AG04449 (cell line): ENCODE data around the gene EXOC1.

Experiments
- CTCF ChIA-PET: fragments of 350-600 bp; formaldehyde crosslinking; extraction: SDS; loops from one replicate; lab custom pipeline; 2021; ENCODE audit warnings: antibody characterized with exemption; lab: Yijun Ruan, JAX
- POLR2A ChIA-PET: fragments of 400-600, 350-600 bp; formaldehyde crosslinking; extraction: SDS; loops from one replicate; lab custom pipeline; 2020; ENCODE audit warnings: antibody characterized with exemption, inconsistent platforms; lab: Yijun Ruan, JAX
- DNase-seq: peaks from one replicate; pipeline ENCODE4 v3.0.0-alpha.2; 2010; ENCODE audit warnings: low read depth, low spot score
- H3K4me3 ChIP-seq: 2 replicates; pipeline ENCODE4 v1.5.1; 2011; ENCODE audit warnings: low read depth, mild to moderate bottlenecking, control low read depth, low read length
- TF ChIP-seq, protein P1 (sequence below): IDR thresholded peaks from one replicate; pipeline ENCODE4 v1.5.1; 2011; ENCODE audit warnings: mild to moderate bottlenecking, moderate library complexity, low read length, control low read depth, inconsistent platforms; ENCODE audit not compliant: insufficient read depth; ENCODE audit errors: missing control alignments

EXOC1 gene

DNA sequence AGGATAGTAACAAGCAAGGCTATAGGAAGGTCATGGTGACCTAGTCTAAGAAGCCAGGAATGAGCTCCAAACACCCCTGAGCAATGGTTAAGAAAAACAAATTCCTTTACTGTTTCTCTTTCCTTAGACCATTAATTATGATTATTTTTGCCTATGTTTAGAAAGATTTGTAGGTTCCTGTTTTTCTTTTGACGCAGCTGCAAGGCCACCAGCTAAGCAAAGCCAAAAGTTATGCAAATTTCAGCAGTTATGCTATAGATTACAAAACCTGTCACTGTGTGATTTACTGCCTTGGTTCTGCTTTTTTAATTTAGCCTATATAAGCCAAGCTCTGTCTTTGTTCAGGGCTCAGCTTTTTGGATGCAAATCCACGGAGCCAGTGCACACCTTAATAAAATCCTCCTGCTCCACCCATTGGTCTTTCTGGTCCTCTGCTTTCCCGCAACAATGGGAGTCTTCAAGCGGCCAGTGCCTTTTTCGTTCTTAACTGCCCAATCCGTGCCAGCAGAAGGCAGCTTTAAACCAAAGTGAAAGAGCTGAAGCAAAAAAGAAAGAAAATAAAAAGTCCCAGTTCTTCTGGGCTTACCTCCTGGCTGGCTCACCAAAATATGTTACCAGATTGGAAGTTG, 93.9 kb downstream of the EXOC1 start:
- ChIA-PET POLR2A (interaction anchor here (2.2 kb wide), 2 partner anchors 10 to 15 kb away, joined by 5 to 9 read pairs; no protein-coding TSS in a partner anchor), CTCF (interaction anchor here (0.9 to 3.2 kb wide), 13 partner anchors 7 to 352 kb away, joined by 3 to 49 read pairs (median 10); no protein-coding TSS in a partner anchor)
- peak overlapping the region; percentile 48 for H3K4me3 ChIP-seq
- DNase-seq, result no peak
- TF ChIP-seq, protein P1, sequence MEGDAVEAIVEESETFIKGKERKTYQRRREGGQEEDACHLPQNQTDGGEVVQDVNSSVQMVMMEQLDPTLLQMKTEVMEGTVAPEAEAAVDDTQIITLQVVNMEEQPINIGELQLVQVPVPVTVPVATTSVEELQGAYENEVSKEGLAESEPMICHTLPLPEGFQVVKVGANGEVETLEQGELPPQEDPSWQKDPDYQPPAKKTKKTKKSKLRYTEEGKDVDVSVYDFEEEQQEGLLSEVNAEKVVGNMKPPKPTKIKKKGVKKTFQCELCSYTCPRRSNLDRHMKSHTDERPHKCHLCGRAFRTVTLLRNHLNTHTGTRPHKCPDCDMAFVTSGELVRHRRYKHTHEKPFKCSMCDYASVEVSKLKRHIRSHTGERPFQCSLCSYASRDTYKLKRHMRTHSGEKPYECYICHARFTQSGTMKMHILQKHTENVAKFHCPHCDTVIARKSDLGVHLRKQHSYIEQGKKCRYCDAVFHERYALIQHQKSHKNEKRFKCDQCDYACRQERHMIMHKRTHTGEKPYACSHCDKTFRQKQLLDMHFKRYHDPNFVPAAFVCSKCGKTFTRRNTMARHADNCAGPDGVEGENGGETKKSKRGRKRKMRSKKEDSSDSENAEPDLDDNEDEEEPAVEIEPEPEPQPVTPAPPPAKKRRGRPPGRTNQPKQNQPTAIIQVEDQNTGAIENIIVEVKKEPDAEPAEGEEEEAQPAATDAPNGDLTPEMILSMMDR, result no peak

DNA sequence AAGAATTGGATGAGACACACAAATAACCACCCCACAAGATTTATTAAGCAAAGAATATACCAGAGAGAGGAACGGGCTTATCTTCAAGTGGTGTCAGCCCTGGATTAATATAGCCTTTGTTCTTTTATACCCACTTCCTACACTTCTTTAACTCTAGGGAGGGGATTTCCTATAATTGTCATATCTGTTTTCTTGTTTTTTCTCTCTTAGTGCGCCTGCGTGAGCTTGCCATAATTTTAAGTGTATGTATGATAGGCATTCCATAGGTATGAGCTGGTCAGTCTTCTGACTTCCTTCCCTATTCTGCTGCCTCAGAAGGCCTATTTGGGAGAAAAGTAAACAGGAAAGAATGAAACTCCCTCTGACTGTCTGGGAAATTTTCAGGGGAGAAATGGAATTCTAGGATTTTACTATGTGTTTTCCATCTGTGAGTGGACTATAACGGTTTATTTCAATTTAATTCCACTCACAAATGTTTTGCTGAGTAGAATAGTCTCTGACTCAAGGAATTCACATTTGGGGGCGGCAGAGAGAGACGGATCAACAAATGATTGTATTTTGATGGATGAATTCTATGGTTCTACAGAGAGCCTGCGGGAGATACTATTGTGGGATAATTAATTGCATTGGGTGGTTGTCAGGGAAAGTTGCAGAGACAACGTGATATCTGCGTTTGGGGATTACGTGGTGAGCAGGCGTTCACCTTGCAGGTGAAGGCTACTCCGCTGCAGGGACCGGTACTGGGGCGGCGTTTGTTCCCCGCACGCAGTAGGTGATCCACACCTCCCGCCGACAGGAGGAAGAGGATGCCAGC, 94.7 kb downstream of the EXOC1 start:
- TF ChIP-seq, protein P1, result no peak
- ChIA-PET CTCF (interaction anchor here (0.9 to 3.2 kb wide), 29 partner anchors 8 to 893 kb away, joined by 3 to 49 read pairs (median 5); partner anchors contain the start of gene AASDH), POLR2A (interaction anchor here (0.5 to 2.2 kb wide), 3 partner anchors 10 to 1154 kb away, joined by 3 to 9 read pairs (median 5); no protein-coding TSS in a partner anchor)
- peak overlapping the region; percentile 82 for H3K4me3 ChIP-seq
- DNase-seq, result peak; percentile 90

DNA sequence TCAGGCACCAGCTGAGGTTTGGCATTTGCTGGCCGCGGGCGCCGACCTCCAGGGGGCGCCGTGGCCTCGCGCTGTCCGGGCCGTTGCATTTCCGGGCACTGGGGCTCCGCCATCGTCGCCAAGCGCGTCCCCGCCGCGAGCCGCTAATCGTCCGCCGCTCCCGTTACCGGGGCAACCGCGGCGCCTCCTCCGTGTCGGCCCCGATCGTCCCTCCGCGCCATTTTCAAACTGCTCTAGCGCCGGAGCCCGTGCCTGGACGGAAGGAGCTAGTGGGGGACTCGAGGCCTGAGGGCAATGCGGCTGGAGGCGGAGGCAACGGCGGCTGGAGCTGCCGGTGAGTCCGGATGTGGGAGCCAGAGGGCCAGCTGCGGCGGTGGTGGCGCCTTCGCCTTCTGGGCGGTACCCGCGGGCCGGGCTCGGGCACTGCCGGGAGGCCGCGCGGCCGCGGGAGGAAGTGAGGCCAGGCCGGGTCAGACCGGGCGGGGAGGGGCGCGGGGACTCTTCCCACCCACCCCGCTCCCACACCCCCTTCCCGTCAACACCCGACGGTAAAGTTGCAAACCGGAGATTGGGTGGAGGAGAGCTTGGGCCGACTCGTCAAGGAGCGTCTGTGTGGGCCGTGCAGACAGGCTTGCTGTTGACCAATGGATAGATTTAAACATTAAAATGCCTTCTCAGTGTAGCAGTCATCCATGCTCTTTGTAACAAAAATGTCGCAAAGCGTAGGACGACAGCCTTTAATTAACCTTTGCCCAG, 95.5 kb downstream of the EXOC1 start, which contains the start of gene CEP135:
Gene CEP135 (plus strand): TSS at position 220 of the 756 bp plus-strand sequence. CDS start 3,186 bp downstream, outside the sequence.
- ChIA-PET POLR2A (interaction anchor here (0.5 to 2.2 kb wide), 4 partner anchors 9 to 1153 kb away, joined by 3 to 9 read pairs (median 4); no protein-coding TSS in a partner anchor), CTCF (interaction anchor here (0.5 to 3.2 kb wide), 34 partner anchors 8 to 892 kb away, joined by 3 to 49 read pairs (median 4); partner anchors contain the start of gene AASDH)
- DNase-seq, result no peak
- peak within 1 kb of the TSS; percentile 82 for H3K4me3 ChIP-seq
- TF ChIP-seq, protein P1, result peak; percentile 97

DNA sequence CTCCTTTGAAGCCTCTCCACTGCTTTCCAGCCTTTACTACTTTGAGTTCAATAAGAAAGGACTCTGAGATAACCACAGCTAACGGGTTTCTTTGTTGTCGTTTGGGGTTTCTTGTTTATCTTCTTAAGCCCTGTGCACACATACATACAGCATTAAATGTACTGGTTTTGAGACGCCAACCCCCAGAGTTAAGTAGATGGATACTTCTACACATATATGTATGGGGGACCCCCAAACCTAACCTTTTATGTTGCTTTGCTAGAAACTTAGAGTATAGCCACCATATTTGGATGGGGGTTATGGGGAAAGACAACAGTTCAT, 96.0 kb downstream of the EXOC1 start:
- peak overlapping the region; percentile 82 for H3K4me3 ChIP-seq
- TF ChIP-seq, protein P1, result no peak
- ChIA-PET CTCF (interaction anchor here (0.5 to 3.2 kb wide), 27 partner anchors 8 to 892 kb away, joined by 3 to 49 read pairs (median 6); partner anchors contain the start of gene AASDH), POLR2A (interaction anchor here (1.1 to 2.2 kb wide), 2 partner anchors 8 to 83 kb away, joined by 3 to 5 read pairs; no protein-coding TSS in a partner anchor)
- DNase-seq, result no peak

DNA sequence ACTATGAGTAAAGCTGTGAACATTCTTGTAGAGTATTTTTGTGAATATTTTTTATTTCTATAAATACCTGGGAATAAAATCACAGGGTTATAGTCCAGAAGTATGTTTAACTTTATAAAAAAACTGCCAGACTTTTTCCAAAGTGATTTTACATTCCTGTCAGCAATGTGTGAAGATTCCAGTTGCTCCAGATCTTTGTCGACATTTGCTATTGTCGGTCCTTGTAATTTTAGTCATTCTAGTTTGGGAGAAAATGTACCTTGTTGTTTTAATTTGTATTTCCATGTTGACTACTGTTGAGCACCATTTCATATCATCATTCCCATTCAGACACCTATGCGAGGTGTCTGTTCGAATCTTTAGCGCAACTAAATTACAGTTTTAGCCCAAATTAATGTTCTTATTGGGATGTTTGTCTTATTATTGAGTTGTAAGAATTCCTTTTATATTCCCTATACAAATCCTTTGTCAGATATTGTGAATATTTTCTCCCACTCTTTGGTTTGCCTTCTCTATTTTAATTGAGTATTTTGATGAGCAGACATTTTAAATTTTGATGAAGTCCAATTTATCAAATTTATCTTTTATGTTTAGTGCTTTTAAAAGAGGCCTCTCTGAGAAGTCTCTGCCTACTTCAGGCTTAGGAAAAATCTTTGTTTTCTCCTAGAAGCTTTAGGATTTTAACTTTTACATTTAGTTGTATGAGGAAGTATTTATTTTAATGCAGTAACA, 97.9 kb downstream of the EXOC1 start:
- CTCF ChIA-PET, result no interaction called here
- no peak for DNase-seq
- TF ChIP-seq, protein P1, result no peak
- H3K4me3 ChIP-seq, result no peak overlapping the region
- POLR2A ChIA-PET, result no interaction called here
